Hematopoietic multipotent progenitor cell treated with erythropoietin and hydrocortisone succinate and interleukin-3 and kit ligand, for 15 days (in vitro differentiated cells): ENCODE data around the gene SMG5.
A peak's percentile ranks its signal among the peaks of the same experiment; 100 is the strongest.
"Not testable (repeated sequence)": the region's sequence is repeated elsewhere in the genome, so short reads cannot be mapped to it uniquely, and the experiment has no call there.

Experiments used
- DNase-seq: peaks from one replicate; pipeline ENCODE4 v3.0.0-alpha.2; 2015; ENCODE audit warnings: low spot score

Gene SMG5

DNA sequence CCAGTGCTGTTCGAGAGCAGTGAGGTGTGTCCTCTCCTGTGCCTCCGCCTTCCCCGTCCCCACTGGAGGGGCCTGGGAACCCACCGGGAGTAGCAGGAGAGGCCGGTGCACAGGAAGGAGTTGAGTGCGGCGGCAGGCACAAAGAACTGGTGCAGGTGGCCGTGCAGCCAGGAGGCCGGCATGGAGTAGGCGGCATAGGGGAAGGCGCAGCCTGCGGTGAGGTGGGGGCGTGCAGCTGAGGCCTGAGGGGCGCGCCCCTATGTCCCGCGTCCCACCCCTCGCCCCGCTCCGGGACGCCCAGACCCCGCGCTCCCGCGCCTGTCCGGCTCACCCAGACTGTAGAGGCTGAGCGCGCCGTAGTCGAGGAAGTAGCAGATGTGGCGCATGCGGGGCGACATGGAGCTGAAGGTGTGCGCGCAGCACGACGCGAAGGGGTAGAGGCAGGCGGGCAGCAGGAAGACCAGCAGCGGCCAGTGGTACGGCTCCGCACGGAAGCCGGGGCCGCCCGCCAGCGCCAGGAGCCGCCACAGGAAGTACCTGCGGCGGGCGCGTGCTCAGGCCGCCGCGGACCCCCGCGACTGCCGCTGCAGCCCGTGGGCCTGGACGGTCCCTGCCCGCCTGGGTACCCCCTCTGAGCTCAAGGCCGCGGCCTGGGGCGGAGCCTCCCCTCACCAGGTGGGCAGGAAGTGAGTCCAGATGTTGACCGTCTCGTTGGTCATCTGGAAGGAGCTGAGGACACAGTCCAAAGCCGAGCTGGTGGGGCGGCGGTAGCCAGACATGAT lies 37.0 kb downstream of the SMG5 start:
- DNase-seq: no peak

- no peak for DNase-seq
These were observed 37.9 kb downstream of the SMG5 start for GRCh38 chr1:156244712-156245111.

GRCh38 chr1:156244126-156244525 lies 38.5 kb downstream of the SMG5 start:
- DNase-seq: no peak

GRCh38 chr1:156242738-156243137 lies 39.9 kb downstream of the SMG5 start:
- DNase-seq: no peak

DNA sequence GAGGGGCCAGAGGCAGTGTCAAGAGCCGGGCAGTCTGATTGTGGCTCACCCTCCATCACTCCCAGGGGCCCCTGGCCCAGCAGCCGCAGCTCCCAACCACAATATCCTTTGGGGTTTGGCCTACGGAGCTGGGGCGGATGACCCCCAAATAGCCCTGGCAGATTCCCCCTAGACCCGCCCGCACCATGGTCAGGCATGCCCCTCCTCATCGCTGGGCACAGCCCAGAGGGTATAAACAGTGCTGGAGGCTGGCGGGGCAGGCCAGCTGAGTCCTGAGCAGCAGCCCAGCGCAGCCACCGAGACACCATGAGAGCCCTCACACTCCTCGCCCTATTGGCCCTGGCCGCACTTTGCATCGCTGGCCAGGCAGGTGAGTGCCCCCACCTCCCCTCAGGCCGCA lies 40.7 kb downstream of the SMG5 start, which contains the start of gene BGLAP:
TSS of gene BGLAP (plus strand) at position 259 of the 400 bp plus-strand sequence. CDS start at position 307, 48 bp downstream.
- DNase-seq: no peak

DNA sequence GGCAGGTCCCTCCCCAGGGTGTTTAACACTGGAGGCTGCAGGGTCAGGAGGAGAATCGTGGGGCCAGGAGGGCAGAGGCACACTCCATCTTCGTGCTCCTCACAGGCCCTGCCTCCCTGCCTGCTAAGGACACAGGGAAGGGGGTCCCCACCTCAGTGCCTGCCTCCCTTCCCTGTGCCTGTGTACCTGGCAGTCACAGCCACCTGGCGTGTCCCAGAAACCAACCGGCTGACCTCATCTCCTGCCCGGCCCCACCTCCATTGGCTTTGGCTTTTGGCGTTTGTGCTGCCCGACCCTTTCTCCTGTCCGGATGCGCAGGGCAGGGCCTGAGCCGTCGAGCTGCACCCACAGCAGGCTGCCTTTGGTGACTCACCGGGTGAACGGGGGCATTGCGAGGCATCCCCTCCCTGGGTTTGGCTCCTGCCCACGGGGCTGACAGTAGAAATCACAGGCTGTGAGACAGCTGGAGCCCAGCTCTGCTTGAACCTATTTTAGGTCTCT lies 41.3 kb downstream of the SMG5 start:
- DNase-seq: no peak

- no peak for DNase-seq
These were observed 44.4 kb downstream of the SMG5 start for GRCh38 chr1:156238248-156238647.

DNA sequence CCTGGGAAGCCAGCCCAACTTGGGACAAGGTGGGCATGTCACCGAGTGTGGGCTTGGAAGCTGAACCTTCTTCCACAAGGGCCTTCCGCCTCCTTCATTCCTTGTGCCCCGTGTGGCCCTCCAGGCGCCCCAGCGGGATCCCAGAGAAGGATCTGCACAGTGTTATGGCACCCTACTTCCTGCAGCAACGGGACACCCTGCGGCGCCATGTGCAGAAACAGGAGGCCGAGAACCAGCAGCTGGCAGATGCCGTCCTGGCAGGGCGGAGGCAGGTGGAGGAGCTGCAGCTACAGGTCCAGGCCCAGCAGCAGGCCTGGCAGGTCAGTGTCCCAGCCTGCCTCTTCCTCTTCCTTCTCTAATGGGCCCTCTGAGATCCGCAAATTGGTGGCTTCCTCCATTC lies 46.5 kb downstream of the SMG5 start:
- DNase-seq: no peak

- DNase-seq: no peak
These were observed 49.0 kb downstream of the SMG5 start for GRCh38 chr1:156233426-156234127.

DNA sequence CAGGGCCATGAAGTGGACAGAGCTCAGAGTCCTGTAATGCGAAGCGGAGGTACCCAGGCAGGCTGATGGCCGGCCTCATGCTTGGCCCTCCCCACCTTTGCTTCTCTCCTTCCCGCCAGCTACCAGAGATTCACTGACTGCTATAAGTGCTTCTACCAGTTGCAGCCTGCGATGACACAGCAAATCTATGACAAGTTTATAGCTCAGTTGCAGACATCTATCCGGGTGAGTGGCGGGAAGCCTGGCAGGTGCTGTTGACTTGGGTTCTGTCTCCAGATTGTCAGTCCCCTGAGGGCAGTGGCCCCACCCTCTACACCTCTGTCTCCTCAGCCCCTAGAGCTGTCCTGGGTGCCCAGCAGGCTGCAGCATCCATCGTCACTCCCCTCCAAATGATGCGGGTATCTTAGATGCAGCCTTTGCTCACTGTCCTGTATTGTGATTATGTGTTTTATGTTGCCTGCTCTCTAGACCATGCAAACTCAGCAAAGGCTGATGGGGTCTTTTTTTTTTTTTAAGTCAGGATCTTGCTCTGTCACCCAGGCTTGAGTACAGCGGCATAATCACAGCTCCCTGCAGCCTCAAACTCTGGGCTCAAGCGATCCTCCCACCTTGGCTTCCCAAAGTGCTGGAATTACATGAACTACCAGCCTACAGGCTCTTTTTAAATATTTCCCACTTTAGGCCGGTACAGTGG lies 50.3 kb downstream of the SMG5 start:
- DNase-seq: no peak

DNA sequence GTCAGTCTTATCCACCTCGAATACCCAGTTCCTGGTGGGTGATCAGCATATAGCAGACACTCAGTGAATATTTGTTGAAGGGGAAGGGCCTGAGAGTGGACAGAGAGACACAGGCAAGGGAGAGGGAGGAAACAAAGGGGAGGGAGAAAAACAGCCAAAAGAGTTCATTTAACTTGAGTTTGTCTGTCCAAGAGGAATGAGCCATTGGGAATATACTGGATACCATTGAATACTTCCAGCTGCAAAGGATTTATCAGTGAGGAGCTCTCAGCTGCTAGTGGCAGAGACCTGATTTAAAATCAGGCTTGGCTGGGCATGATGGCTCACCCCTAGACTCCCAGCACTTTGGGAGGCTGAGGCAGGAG lies 52.2 kb downstream of the SMG5 start:
- DNase-seq: no peak

DNA sequence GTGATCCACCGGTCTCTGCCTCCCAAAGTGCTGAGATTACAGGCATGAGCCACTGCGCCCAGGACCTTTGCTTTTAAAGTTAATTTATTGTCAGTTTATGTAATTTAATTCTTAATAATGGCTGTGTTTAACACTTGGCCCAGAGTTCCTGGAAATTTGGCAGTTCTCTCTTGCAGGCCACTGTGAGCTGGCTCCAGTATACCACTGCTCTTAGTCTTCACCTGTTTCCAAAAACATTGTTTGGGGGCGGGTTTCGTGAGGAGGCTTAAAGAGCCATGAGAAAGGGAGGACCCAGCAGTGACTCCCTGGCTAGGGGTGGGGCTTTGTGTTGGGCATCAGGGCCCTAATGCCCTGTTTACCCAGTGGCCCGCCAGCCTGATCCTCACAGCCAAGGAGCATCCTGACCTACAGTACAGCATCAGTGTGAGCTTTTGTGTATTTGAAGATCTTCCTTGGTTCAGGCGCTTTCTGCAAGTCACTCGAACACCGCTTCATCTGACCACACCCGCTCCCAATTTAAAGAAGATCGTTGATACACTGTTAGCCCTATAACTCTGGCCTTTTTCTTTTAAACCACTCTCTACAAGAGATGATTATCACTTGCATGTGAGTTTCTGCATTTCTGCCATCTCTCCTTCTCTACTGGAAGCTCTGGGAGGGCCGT lies 52.7 kb downstream of the SMG5 start:
- peak; percentile 56 for DNase-seq

DNA sequence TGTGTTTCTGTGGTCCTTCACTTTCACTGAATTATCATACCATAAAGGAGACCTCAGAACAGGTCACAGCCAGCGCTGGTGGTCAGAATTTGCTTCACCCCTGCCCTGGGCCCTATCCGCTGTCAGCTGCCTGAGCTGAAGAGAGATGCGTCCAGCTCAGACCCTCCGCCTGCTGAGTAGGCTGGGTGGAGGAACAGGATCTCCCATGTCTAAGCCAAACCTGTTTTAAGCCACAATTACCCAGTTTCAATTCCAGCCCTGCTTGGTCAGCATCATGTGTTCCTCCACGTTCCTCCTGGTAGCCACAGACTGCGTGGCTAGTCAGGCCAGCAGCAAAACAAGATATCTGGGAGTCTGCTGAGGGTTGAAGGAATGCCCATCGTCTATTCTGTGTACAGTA lies 54.1 kb downstream of the SMG5 start:
- no peak for DNase-seq

DNA sequence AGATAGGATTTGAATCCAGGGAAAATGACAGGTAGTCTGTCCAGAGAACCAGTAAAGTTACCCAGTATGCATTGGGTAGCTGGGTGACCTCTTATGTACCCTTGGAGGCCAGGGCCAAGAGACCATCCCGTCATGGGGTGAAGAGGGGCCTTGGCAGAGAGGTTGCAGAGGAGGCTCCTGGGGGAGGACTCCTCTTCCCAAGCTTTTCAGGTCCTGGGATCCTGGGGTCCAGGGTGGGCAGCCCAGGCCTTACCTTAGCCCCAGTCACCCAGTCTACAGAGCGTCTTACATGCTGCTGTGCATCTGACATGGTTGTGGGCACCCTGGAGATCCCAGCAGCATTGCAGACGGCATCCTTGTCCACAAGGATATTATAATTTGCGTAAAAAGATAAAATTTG lies 55.8 kb downstream of the SMG5 start:
- DNase-seq: no peak

DNA sequence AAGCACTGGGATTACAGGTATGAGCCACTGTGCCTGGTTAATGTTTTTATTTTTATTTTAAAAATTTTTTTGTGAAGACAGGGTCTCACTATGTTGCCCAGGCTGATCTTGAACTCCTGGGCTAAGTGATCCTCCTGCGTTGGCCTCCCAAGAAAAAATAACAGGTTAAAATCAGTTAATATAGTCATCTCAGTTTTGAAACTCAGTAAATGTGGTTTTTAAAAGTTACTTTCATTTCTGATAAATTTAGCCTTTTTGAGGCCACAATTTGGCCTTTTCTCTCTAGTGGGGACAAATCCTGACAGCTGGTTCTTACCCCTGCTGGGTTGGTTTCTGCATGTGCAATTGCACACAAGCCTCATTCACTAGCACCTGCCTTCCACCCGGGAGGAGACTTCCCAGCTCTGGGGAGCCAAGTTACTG lies 56.5 kb downstream of the SMG5 start:
- DNase-seq: no peak

DNA sequence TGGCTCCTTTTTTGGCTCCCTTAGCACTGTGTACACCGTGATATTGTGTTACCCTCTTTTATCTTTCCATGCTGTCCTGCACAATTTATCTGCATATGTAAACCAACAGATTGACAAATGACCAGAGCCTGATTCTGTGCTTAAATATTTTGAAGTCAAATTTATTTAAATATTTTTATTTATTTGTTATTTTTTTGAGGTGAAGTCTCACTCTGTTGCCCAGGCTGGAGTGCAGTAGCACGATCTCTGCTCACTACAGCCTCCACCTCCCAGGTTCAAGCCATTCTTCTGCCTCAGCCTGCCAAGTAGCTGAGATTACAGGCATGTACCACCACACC lies 57.0 kb downstream of the SMG5 start:
- DNase-seq: no peak

GRCh38 chr1:156221986-156222692 lies 60.5 kb downstream of the SMG5 start:
- no peak for DNase-seq

- DNase-seq: no peak
These were observed 62.4 kb downstream of the SMG5 start for GRCh38 chr1:156220226-156220625.

DNA sequence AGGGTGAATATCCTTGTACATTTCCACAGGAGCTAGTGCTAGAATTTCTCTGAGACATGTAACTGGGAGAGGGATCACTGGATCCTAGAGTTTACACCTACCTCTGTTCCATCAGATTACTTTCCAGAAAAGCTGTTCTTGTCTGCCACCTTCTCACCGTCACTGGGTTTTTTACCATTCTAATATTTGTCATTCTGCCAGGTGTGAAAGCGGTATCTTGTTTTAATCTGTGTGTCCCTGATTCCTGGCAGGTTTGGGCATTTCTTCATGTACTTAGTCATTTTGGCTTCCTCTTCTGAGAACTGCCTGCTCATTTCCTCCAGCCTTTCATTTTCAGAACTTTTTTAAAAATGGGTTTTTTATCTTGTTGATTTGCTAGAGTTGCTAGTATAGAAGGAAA lies 64.8 kb downstream of the SMG5 start:
- DNase-seq: no peak

DNA sequence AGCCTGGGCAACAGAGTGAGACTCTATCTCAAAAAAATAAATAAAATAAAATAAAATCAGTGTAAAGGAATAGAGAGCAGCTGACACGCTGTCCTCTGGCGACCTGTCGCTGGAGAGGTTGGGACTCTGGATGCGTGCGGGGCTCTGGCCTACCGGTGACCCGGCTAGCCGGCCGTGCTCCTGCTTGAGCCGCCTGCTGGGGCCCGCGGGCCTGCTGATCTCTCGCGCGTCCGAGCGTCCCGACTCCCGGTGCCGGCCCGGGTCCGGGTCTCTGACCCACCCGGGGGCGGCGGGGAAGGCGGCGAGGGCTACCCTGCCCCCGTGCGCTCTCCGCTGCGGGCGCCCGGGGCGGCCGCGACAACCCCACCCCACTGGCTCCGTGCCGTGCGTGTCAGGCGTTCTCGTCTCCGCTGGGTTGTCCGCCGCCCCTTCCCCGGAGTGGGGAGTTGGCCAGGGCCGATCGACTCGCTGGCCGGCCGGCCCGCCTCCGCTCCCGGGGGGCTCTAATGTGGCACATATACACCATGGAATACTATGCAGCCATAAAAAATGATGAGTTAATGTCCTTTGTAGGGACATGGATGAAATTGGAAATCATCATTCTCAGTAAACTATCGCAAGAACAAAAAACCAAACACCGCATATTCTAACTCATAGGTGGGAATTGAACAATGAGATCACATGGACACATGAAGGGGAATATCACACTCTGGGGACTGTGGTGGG lies 66.1 kb downstream of the SMG5 start:
- not testable (repeated sequence) for DNase-seq
